Common myeloid progenitor, CD34-positive (primary cell): ENCODE results near the gene WNT10A.

ENCODE experiments used
- CTCF ChIA-PET: fragments of 350-600 bp; sonication (Branson Sonifier 250); formaldehyde crosslinking; loops from one replicate; lab custom pipeline; 2021; ENCODE audit warnings: antibody characterized with exemption; lab: Charles Lee
- POLR2A ChIA-PET: fragments of 350-600 bp; sonication (Branson Sonifier 250); formaldehyde crosslinking; loops from one replicate; lab custom pipeline; 2021; ENCODE audit warnings: antibody characterized with exemption; lab: Charles Lee
- DNase-seq, 3 donors: peaks; one replicate each; pipeline versions ENCODE4 v3.0.0 to v3.0.0-alpha.2; 2013
- H3K27ac ChIP-seq, 2 experiments: 1 replicate in 1 of 2; 2 replicates in 1 of 2; pipeline ENCODE4 v1.7.0; 2013; ENCODE audit warnings: inconsistent platforms in 2 of 2, low read length in 2 of 2, mild to moderate bottlenecking in 2 of 2, low read depth in 1 of 2, moderate library complexity in 1 of 2; ENCODE audit not compliant: severe bottlenecking in 2 of 2, insufficient read depth in 1 of 2, poor library complexity in 1 of 2
- H3K27me3 ChIP-seq, 5 experiments: replicated peaks in 2 of 5; 1 replicate in 3 of 5; 2 replicates in 2 of 5; pipeline versions ENCODE4 v1.6.1 to v1.7.0; 2013; ENCODE audit warnings: low read length in 4 of 5, mild to moderate bottlenecking in 2 of 5, moderate library complexity in 2 of 5, inconsistent platforms in 1 of 5; ENCODE audit not compliant: insufficient read depth in 5 of 5, control insufficient read depth in 4 of 5
- H3K36me3 ChIP-seq, 4 experiments: 1 replicate in 2 of 4; 2 replicates in 2 of 4; pipeline versions ENCODE4 v1.6.1 to v1.7.0; 2013; ENCODE audit warnings: low read length in 3 of 4, control low read depth in 1 of 4, mild to moderate bottlenecking in 1 of 4; ENCODE audit not compliant: control insufficient read depth in 4 of 4, insufficient read depth in 4 of 4
- H3K4me1 ChIP-seq, 4 experiments: 1 replicate in 3 of 4; 2 replicates in 1 of 4; pipeline versions ENCODE4 v1.6.1 to v1.7.1; 2013; ENCODE audit warnings: low read length in 3 of 4, mild to moderate bottlenecking in 3 of 4, control low read depth in 1 of 4, inconsistent platforms in 1 of 4, moderate library complexity in 1 of 4; ENCODE audit not compliant: control insufficient read depth in 4 of 4, insufficient read depth in 4 of 4; ENCODE audit errors: control extremely low read depth in 1 of 4
- H3K4me3 ChIP-seq, 7 experiments: 1 replicate in 4 of 7; 2 replicates in 3 of 7; pipeline versions ENCODE4 v1.5.1 to v1.7.0; 2013; ENCODE audit warnings: mild to moderate bottlenecking in 7 of 7, low read length in 6 of 7, moderate library complexity in 6 of 7, inconsistent platforms in 2 of 7, low read depth in 2 of 7, control low read depth in 1 of 7; ENCODE audit not compliant: insufficient read depth in 4 of 7, control insufficient read depth in 1 of 7; ENCODE audit errors: extremely low read depth in 1 of 7
- H3K9me3 ChIP-seq, 5 experiments: 1 replicate in 4 of 5; 2 replicates in 1 of 5; pipeline versions ENCODE4 v1.6.1 to v1.7.1; 2013; ENCODE audit warnings: low read length in 4 of 5, mild to moderate bottlenecking in 2 of 5, inconsistent platforms in 1 of 5, low read depth in 1 of 5, moderate library complexity in 1 of 5; ENCODE audit not compliant: control insufficient read depth in 4 of 5, insufficient read depth in 2 of 5; ENCODE audit errors: control extremely low read depth in 1 of 5
- WGBS: methylation state at CpG from one replicate; pipeline ENCODE4 v1.1.5; 2013; ENCODE audit not compliant: insufficient coverage; 5-methylcytosine and 5-hydroxymethylcytosine counted together

Gene WNT10A

GRCh38 chr2:218851286-218851685, 29.4 kb upstream of the WNT10A start:
- no peaks in the 10 kb centered on the region for H3K9me3 ChIP-seq
- no peak overlapping the region for H3K4me3 ChIP-seq
- ChIA-PET POLR2A (no interaction called here), CTCF (interaction anchor here (0.7 to 16.8 kb wide), 10 partner anchors 23 to 192 kb away, joined by 3 to 233 read pairs (median 4); partner anchors contain the start of genes BCS1L, TTLL4, WNT10A and ZNF142)
- peaks cover 0 to 8% (median 3%) of the 10 kb centered on the region in 4 experiments for H3K4me1 ChIP-seq
- no peak for DNase-seq
- WGBS = 77% methylated on average over 2 of the region's 3 CpGs
- no peaks in the 10 kb centered on the region for H3K36me3 ChIP-seq
- H3K27me3 ChIP-seq = peaks cover 6 to 61% (median 26%) of the 10 kb centered on the region in 5 experiments
- no peak overlapping the region for H3K27ac ChIP-seq

GRCh38 chr2:218852911-218853667, 27.6 kb upstream of the WNT10A start:
- ChIA-PET CTCF (interaction anchor here (0.8 to 16.8 kb wide), 8 partner anchors 21 to 265 kb away, joined by 3 to 233 read pairs (median 4); partner anchors contain the start of genes TTLL4 and WNT10A), POLR2A (interaction anchor here (0.7 kb wide), 1 partner anchor 51 kb away, joined by 3 read pairs; no protein-coding TSS in a partner anchor)
- WGBS = 26% methylated on average over 11 of the region's 16 CpGs
- Histone ChIP-seq H3K4me1 (peaks cover 0 to 8% (median 3%) of the 10 kb centered on the region in 4 experiments), H3K27ac (no peak overlapping the region), H3K27me3 (peaks cover 8 to 79% (median 39%) of the 10 kb centered on the region in 5 experiments), H3K9me3 (no peaks in the 10 kb centered on the region), H3K36me3 (no peaks in the 10 kb centered on the region), H3K4me3 (no peak overlapping the region)
- DNase-seq = peak; percentile 72 to 89 (median 85)

- DNase-seq = peak in 2 of 3 donors; percentile 84 to 87
- Histone ChIP-seq H3K9me3 (no peaks in the 10 kb centered on the region), H3K27me3 (peaks cover 8 to 81% (median 43%) of the 10 kb centered on the region in 5 experiments), H3K4me3 (no peak overlapping the region), H3K36me3 (no peaks in the 10 kb centered on the region), H3K4me1 (peaks cover 0 to 9% (median 5%) of the 10 kb centered on the region in 4 experiments), H3K27ac (no peak overlapping the region)
- ChIA-PET CTCF (interaction anchor here (0.8 to 16.8 kb wide), 6 partner anchors 21 to 265 kb away, joined by 3 to 233 read pairs (median 4); partner anchors contain the start of genes TTLL4 and WNT10A), POLR2A (interaction anchor here (0.7 kb wide), 1 partner anchor 50 kb away, joined by 3 read pairs; no protein-coding TSS in a partner anchor)
- WGBS = 31% methylated on average over 5 of the region's 5 CpGs
Observed at GRCh38 chr2:218853766-218854165, 26.9 kb upstream of the WNT10A start.

GRCh38 chr2:218854860-218855259, 25.8 kb upstream of the WNT10A start:
- no peaks in the 10 kb centered on the region for H3K36me3 ChIP-seq
- no peak for DNase-seq
- no peak overlapping the region for H3K27ac ChIP-seq
- peaks cover 8 to 81% (median 48%) of the 10 kb centered on the region in 5 experiments for H3K27me3 ChIP-seq
- ChIA-PET POLR2A (no interaction called here), CTCF (interaction anchor here (1.0 to 16.8 kb wide), 4 partner anchors 20 to 144 kb away, joined by 3 to 233 read pairs (median 50); partner anchors contain the start of genes TTLL4 and WNT10A)
- peaks cover 0 to 18% (median 9%) of the 10 kb centered on the region in 4 experiments for H3K4me1 ChIP-seq
- no peak overlapping the region for H3K4me3 ChIP-seq
- H3K9me3 ChIP-seq = no peaks in the 10 kb centered on the region
- WGBS = 63% methylated on average over 3 of the region's 5 CpGs

- ChIA-PET CTCF (interaction anchor here (0.9 to 16.8 kb wide), 5 partner anchors 19 to 145 kb away, joined by 3 to 233 read pairs (median 5); partner anchors contain the start of genes TTLL4 and WNT10A), POLR2A (no interaction called here)
- Histone ChIP-seq H3K27ac (no peak overlapping the region), H3K9me3 (no peaks in the 10 kb centered on the region), H3K36me3 (no peaks in the 10 kb centered on the region), H3K4me1 (peaks cover 0 to 25% (median 12%) of the 10 kb centered on the region in 4 experiments), H3K4me3 (no peak overlapping the region), H3K27me3 (peaks cover 8 to 88% (median 52%) of the 10 kb centered on the region in 5 experiments)
- WGBS = 43% methylated on average over 7 of the region's 14 CpGs
- DNase-seq = no peak
Observed at GRCh38 chr2:218855305-218856166, 25.1 kb upstream of the WNT10A start.

- CTCF ChIA-PET = interaction anchor here (0.9 to 16.8 kb wide), 5 partner anchors 18 to 146 kb away, joined by 3 to 233 read pairs (median 5); partner anchors contain the start of genes TTLL4 and WNT10A
- Histone ChIP-seq H3K27ac (no peak overlapping the region), H3K9me3 (peaks cover 0 to 3% (median 0%) of the 10 kb centered on the region in 5 experiments), H3K4me1 (peaks cover 0 to 31% (median 15%) of the 10 kb centered on the region in 4 experiments), H3K4me3 (no peak overlapping the region), H3K27me3 (peaks cover 8 to 90% (median 59%) of the 10 kb centered on the region in 5 experiments), H3K36me3 (no peaks in the 10 kb centered on the region)
- WGBS = 13% methylated on average over 3 of the region's 12 CpGs
- DNase-seq = peak in 2 of 3 donors; percentile 49 to 57
- POLR2A ChIA-PET = no interaction called here
Observed at GRCh38 chr2:218856167-218856895, 24.3 kb upstream of the WNT10A start.
